RWPE1 (cell line): ENCODE measurements around the gene ERGIC1.
"Not testable (repeated sequence)": the region's sequence is repeated elsewhere in the genome, so short reads cannot be mapped to it uniquely, and the experiment has no call there.

ENCODE experiments used
- CTCF ChIA-PET: fragments of 350-600 bp; sonication (Branson Sonifier 250); formaldehyde crosslinking; extraction: SDS; loops from one replicate; lab custom pipeline; 2021; lab: Yijun Ruan, JAX
- POLR2A ChIA-PET: fragments of 400-600 bp; formaldehyde crosslinking; extraction: SDS; loops from one replicate; lab custom pipeline; 2020; ENCODE audit warnings: antibody characterized with exemption; ENCODE audit not compliant: low non-redundant PET; lab: Yijun Ruan, JAX
- DNase-seq: peaks from one replicate; pipeline ENCODE4 v3.0.0; 2012; ENCODE audit warnings: low spot score
- H3K27ac ChIP-seq: fragments of 450-650 bp; 2 replicates; pipeline ENCODE4 v1.5.1; 2017
- TF ChIP-seq, protein P1 (sequence below): fragments of 450-650 bp; conservative IDR thresholded peaks from 2 replicates; pipeline ENCODE4 v1.5.1; 2017; ENCODE audit warnings: low read depth, mild to moderate bottlenecking

Gene ERGIC1

DNA sequence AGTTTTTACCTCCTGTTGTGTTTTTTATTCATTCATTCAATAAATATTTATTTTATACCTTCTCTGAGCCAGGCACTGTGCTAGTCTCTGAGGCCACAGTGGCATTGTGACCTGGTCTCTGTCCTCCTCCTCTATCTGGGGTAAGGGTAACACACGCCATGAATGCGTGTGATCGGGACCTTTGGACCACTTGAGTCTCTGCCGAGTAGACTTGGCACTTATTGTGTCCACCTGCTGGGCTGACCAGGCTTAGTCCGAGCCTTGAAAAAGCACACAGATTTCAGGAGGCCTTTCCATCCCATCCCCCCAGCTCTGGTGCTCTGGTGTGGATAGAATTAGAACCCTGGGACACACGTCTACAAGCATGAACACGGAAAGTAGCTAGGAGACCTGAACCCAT lies 58.7 kb downstream of the ERGIC1 start:
- H3K27ac ChIP-seq: peak overlapping the region; percentile 43
- TF ChIP-seq, protein P1, sequence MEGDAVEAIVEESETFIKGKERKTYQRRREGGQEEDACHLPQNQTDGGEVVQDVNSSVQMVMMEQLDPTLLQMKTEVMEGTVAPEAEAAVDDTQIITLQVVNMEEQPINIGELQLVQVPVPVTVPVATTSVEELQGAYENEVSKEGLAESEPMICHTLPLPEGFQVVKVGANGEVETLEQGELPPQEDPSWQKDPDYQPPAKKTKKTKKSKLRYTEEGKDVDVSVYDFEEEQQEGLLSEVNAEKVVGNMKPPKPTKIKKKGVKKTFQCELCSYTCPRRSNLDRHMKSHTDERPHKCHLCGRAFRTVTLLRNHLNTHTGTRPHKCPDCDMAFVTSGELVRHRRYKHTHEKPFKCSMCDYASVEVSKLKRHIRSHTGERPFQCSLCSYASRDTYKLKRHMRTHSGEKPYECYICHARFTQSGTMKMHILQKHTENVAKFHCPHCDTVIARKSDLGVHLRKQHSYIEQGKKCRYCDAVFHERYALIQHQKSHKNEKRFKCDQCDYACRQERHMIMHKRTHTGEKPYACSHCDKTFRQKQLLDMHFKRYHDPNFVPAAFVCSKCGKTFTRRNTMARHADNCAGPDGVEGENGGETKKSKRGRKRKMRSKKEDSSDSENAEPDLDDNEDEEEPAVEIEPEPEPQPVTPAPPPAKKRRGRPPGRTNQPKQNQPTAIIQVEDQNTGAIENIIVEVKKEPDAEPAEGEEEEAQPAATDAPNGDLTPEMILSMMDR: no peak
- no peak for DNase-seq
- CTCF ChIA-PET: interaction anchor here (0.6 kb wide), 1 partner anchor 123 kb away, joined by 3 read pairs; no protein-coding TSS in a partner anchor
- POLR2A ChIA-PET: no interaction called here

DNA sequence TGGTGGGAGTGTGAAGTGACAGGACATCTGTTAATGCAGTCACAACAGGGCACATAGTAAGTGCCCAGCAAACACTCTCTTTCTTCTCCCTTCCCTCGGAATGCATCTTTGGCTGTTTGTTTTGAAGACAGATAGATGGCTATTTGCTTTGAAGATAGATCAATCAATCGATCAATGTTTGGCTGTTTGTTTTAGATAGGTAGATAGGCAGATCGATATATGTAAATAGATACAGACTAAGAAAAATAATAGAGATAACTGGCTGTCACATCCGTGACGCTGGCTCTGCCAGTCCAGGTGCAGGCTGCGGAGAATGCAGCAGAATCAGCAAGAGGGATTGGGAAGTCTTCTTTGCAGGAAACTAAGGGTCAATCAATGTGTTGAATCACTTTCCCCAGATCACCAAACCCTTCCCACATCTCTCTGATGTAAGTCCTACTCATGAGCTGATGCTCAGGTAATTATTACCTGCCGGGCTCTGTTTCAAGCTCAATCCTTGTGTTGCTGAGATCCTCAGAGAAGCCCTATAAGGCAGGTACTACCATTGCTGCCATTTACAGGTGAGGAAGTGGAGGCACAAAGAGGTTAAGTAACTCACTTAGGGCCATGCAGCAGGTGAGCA lies 60.8 kb downstream of the ERGIC1 start:
- ChIA-PET CTCF (interaction anchor here (0.5 to 1.3 kb wide), 3 partner anchors 123 to 180 kb away, joined by 3 to 5 read pairs (median 3); partner anchors contain the start of gene DUSP1), POLR2A (no interaction called here)
- DNase-seq: no peak
- peak overlapping the region; percentile 100 for H3K27ac ChIP-seq
- TF ChIP-seq, protein P1: no peak

DNA sequence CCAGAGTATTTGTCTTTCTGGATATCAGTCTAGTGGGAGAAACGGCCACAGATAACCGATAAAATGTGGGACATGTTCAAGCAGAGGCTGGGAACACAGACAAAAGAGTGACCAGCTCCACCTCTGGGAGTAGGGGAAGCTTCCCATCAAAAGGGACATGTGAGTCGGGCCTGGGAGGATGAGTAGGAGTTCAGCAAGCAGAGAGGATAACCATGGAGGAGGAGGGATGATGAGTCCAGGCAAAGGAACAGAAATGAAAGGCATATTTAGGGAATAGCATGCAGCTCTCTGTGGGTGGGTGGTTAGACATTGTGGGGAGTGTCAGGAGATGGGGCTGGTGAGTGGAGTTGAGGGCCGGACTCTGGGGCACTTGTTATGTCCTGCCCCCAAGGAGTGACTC lies 61.5 kb downstream of the ERGIC1 start:
- no peak for DNase-seq
- TF ChIP-seq, protein P1: no peak
- CTCF ChIA-PET: interaction anchor here (0.5 to 1.3 kb wide), 3 partner anchors 123 to 181 kb away, joined by 3 to 5 read pairs (median 3); partner anchors contain the start of gene DUSP1
- H3K27ac ChIP-seq: peak overlapping the region; percentile 100
- POLR2A ChIA-PET: no interaction called here

DNA sequence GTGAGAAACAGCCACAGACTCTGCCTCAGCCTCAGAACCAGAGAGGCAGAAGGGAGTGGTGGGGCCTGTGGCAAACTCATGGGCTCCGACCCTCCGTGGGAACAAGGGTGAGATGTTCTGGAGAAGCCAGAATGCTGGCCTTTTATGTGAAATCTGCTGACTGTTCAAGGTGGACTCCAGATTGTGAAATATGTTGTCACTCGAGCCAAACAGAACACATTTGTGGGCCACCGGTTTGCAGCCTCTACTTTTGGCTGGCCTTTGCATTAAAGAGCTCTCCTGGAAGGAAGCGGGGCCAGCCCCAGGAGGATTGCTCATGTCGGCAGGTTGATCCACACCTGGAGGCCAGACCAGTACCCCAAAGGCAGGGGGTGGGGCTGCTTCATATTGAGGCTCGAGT lies 62.4 kb downstream of the ERGIC1 start:
- TF ChIP-seq, protein P1: no peak
- POLR2A ChIA-PET: no interaction called here
- H3K27ac ChIP-seq: peak overlapping the region; percentile 100
- CTCF ChIA-PET: interaction anchor here (1.1 to 1.3 kb wide), 2 partner anchors 126 kb away, joined by 3 to 5 read pairs; partner anchors contain the start of gene DUSP1
- DNase-seq: no peak

DNA sequence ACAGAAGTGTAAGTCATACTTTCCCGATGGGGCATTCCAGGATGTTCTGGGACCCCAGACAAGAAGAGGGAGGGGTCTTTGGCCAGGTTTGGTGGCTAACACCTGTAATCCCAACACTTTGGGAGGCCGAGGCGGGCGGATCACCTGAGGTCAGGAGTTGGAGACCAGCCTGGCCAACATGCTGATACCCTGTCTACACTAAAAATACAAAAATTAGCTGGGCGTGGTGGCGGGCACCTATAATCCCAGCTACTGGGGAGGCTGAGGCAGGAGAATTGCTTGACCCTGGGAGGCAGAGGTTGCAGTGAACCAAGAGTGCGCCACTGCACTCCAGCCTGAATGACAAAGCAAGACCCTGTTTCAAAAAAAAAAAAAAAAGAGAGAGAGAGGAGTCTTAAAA lies 63.0 kb downstream of the ERGIC1 start:
- DNase-seq: not testable (repeated sequence)
- POLR2A ChIA-PET: interaction anchor here (0.7 kb wide), 1 partner anchor 38 kb away, joined by 3 read pairs; no protein-coding TSS in a partner anchor
- CTCF ChIA-PET: interaction anchor here (0.6 to 1.1 kb wide), 4 partner anchors 97 to 990 kb away, joined by 3 read pairs; partner anchors contain the start of gene DUSP1
- peak overlapping the region; percentile 100 for H3K27ac ChIP-seq

DNA sequence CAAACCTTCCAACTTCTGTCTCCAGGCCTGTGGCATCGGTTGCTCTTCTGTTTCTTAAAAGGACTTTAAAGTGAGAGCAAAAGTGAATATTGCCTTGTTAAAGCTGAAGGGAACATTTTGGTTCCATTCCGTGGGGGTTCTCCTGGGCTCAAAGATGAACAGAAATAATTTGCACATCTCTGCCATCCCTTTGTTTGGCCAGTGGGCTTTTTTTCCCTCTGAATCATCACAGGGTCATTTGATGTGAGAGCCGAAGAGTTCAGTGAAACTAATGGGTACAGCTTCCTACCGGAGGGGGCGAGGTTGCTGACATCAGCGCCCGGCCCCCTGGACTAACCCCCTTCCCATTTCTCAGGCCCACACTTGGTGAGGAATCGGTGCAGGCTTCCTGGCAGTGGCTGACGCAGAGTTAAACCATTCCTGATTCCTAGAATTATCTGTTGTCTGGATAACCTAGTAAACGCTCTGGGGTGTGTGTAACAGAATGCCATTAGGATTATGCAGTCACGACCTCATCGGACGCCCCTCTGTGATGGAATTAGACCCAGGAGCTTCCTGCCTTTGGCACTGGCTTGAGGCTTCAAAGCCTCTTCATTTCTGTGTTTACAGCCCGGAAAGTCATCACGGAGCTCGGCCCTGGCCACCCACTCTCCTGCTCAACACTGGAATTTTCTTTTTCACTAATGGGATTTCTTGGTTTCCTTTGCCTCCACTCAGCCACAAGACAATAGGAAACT lies 63.6 kb downstream of the ERGIC1 start:
- TF ChIP-seq, protein P1: no peak
- ChIA-PET POLR2A (interaction anchor here (0.7 kb wide), 1 partner anchor 39 kb away, joined by 3 read pairs; no protein-coding TSS in a partner anchor), CTCF (interaction anchor here (0.6 to 1.1 kb wide), 4 partner anchors 97 to 990 kb away, joined by 3 read pairs; partner anchors contain the start of gene DUSP1)
- H3K27ac ChIP-seq: peak overlapping the region; percentile 100
- DNase-seq: no peak
